T-cell (primary cell): ENCODE data around the gene LMF2. TPM values are rescaled to one million over a fixed set of nuclear protein-coding genes. Genes with fewer than 3 reads are reported as not detected.
A peak's percentile ranks its signal among the peaks of the same experiment; 100 is the strongest.

ENCODE experiments used
- ATAC-seq, 4 experiments: fragments of 200-7000 bp in 3 of 4; fragments of 150-1000 bp in 1 of 4; cut with Tn5 transposase; replicated peaks in 1 of 4; 1 replicate in 3 of 4; 2 replicates in 1 of 4; pipeline ENCODE4 v1.10.0; 2021; ENCODE audit warnings: moderate library complexity in 3 of 4, mild to moderate bottlenecking in 2 of 4, moderate number of reproducible peaks in 1 of 4
- CTCF ChIA-PET, 2 donors: fragments of 300-600 bp; sonication (Branson Sonifier 250); formaldehyde crosslinking; loops; one replicate each; lab custom pipeline; 2022; ENCODE audit warnings: antibody characterized with exemption in 2 of 2; lab: Charles Lee
- POLR2A ChIA-PET, 2 donors: fragments of 300-600 bp; sonication (Branson Sonifier 250); formaldehyde crosslinking; loops; one replicate each; lab custom pipeline; 2022; ENCODE audit warnings: antibody characterized with exemption in 2 of 2; lab: Charles Lee
- DNase-seq, 35 experiments: peaks; one replicate each; pipeline versions ENCODE4 v3.0.0 to v3.0.0-alpha.2; 2013 to 2023
- H3K27ac ChIP-seq: one replicate; pipeline ENCODE4 v1.5.1; 2013; ENCODE audit warnings: low read length
- H3K27me3 ChIP-seq, 2 experiments: replicated peaks in 1 of 2; 1 replicate in 1 of 2; 2 replicates in 1 of 2; pipeline versions ENCODE4 v1.6.1 to v1.7.0; 2013; ENCODE audit warnings: low read length in 1 of 2, mixed read lengths in 1 of 2; ENCODE audit not compliant: control insufficient read depth in 2 of 2, insufficient read depth in 2 of 2; ENCODE audit errors: extremely low read depth in 1 of 2
- H3K36me3 ChIP-seq, 2 donors: 1 replicate in 1 of 2; 2 replicates in 1 of 2; pipeline versions ENCODE4 v1.6.1 to v1.7.0; 2013; ENCODE audit warnings: low read length in 1 of 2; ENCODE audit not compliant: control insufficient read depth in 2 of 2, insufficient read depth in 1 of 2; ENCODE audit errors: extremely low read depth in 1 of 2
- H3K4me1 ChIP-seq, 2 experiments: 1 replicate in 1 of 2; 2 replicates in 1 of 2; pipeline versions ENCODE4 v1.6.1 to v1.7.0; 2013; ENCODE audit warnings: low read length in 2 of 2, mixed read lengths in 1 of 2; ENCODE audit not compliant: insufficient read depth in 2 of 2, control insufficient read depth in 1 of 2; ENCODE audit errors: extremely low read depth in 1 of 2
- H3K4me3 ChIP-seq, 2 donors: 1 replicate in 1 of 2; 2 replicates in 1 of 2; pipeline versions ENCODE4 v1.5.1 to v1.7.0; 2013; ENCODE audit warnings: mild to moderate bottlenecking in 2 of 2, low read length in 1 of 2, moderate library complexity in 1 of 2; ENCODE audit not compliant: control insufficient read depth in 1 of 2; ENCODE audit errors: extremely low read depth in 1 of 2
- H3K9me3 ChIP-seq: 2 replicates; pipeline ENCODE4 v1.7.0; 2013
- H3K27ac Mint-ChIP-seq, 2 donors: one replicate each; pipeline ENCODE4 v1.8.0; 2020 to 2021; ENCODE audit warnings: mild to moderate bottlenecking in 2 of 2, mixed read lengths in 2 of 2
- H3K27me3 Mint-ChIP-seq, 2 donors: one replicate each; pipeline ENCODE4 v1.8.0; 2021 to 2022; ENCODE audit warnings: mixed read lengths in 2 of 2
- H3K36me3 Mint-ChIP-seq: one replicate; pipeline ENCODE4 v1.8.0; 2021; ENCODE audit warnings: mixed read lengths
- H3K4me1 Mint-ChIP-seq, 3 donors: one replicate each; pipeline ENCODE4 v1.8.0; 2020 to 2022; ENCODE audit warnings: mixed read lengths in 3 of 3, mild to moderate bottlenecking in 1 of 3
- H3K4me3 Mint-ChIP-seq, 3 donors: one replicate each; pipeline ENCODE4 v1.8.0; 2020 to 2022; ENCODE audit warnings: mild to moderate bottlenecking in 3 of 3, mixed read lengths in 3 of 3, moderate library complexity in 3 of 3
- H3K9me3 Mint-ChIP-seq, 3 donors: one replicate each; pipeline ENCODE4 v1.8.0; 2020 to 2022; ENCODE audit warnings: mixed read lengths in 3 of 3
- WGBS: methylation state at CpG from one replicate; pipeline ENCODE4 v1.1.5; 2013; ENCODE audit warnings: missing lambda C conversion rate; ENCODE audit not compliant: insufficient coverage; 5-methylcytosine and 5-hydroxymethylcytosine counted together
- total RNA-seq, 35 experiments: library from RNA in 6 of 35; stranded (reverse) in 6 of 35; fragments of 120-200 nt in 1 of 35; gene quantifications; one replicate each; pipeline versions ENCODE4 v1.2.1 to v1.2.4 and lab custom pipeline; 2013 to 2026

The LMF2 gene
- total RNA-seq, 5 donors from 2014 or later (not counting 1 experiment from before 2014, with no cell fraction given): 90.5 to 188 (median 185) TPM

DNA sequence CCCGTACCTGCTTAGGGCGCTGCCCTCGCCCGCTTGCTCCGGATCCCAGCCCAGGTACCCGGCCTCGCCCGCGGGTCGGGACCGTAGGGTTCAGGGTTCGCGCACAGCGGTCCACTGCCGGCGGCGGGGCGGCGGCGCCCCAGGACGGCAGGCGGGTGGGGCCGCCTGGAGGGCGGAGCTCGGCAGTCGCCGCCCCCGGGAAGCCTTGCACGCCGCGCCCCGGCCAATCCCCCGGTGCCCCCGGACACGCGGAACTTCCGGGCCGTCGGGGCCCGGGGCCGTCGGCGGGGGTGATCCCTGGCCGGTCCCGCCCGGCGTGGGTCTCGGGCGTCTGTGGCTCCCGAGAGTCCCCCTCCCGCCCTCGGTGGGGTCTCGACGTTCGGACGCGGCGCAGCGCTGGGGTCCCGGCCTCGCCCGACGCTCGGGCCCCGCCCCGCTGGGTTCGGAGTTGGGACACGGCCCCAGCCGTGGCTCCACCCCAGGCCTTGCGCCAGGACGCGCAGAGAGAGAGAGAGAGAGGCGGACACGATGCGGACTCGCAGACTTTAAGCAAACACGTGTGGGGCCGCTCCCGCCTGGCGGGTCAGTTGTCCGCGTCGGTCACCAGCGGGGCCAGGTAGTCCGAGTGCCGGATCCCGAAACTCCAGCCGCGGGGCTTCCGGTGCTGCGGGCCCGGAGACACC, 22.5 kb upstream of the LMF2 start, which contains the start of gene TYMP:
TSS of gene TYMP (minus strand) at position 116 of the 683 bp plus-strand sequence. CDS start 303 bp downstream, outside the sequence.
- peak in 3 of 4 experiments; percentile 6 to 8 (median 6) for ATAC-seq
- Mint-ChIP-seq H3K4me1 (peaks cover 38 to 50% (median 48%) of the 10 kb centered on the region in 3 donors), H3K27ac (peak within 1 kb of the TSS; percentile 95), H3K27me3 (no peaks in the 10 kb centered on the region), H3K36me3 (no peaks in the 10 kb centered on the region), H3K4me3 (peak within 1 kb of the TSS; percentile 84 to 89 (median 87)), H3K9me3 (no peaks in the 10 kb centered on the region)
- Histone ChIP-seq H3K9me3 (no peaks in the 10 kb centered on the region), H3K27me3 (peaks cover 0 to 4% of the 10 kb centered on the region in 2 experiments), H3K27ac (peak within 1 kb of the TSS; percentile 97), H3K36me3 (no peaks in the 10 kb centered on the region), H3K4me1 (peaks cover 12 to 59% of the 10 kb centered on the region in 2 experiments), H3K4me3 (peak within 1 kb of the TSS; percentile 47 to 91)
- ChIA-PET POLR2A (interaction anchor here in 1 of 2 donors (0.6 kb wide), 1 partner anchor 9 kb away, joined by 4 read pairs; no protein-coding TSS in a partner anchor), CTCF (no interaction called here)
- DNase-seq: peak in 15 of 35 experiments; percentile 30 to 74 (median 48)
- under 1% methylated on average over 90 of the region's 92 CpGs for WGBS

DNA sequence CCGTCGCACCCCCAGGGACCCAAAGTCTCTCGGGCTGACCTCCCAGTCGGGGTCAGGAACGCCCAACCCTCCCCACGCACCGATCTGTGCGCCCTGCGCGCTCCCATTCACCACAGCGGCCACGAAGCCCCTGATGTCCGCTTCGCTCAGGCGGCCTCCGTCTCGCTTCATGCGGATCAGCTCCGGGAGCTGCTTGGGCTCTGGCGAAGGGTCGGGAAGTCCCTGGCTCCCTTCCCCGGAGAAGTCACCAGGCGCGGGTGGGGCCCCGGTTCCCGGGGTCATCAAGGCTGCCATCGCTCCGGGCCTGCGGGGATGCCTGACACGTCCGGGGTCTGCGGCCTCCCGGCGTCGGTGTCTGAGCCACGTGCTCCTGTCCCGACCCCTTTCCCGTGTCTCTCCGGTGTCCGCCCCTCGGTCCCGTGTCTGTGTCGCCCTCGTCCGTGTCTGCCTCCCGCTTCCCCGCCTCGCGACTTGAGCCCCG, 22.0 kb upstream of the LMF2 start:
- no peaks in the 10 kb centered on the region for H3K9me3 ChIP-seq
- peak overlapping the region; percentile 78 for H3K27ac ChIP-seq
- WGBS: 26% methylated on average over 50 of the region's 50 CpGs
- peaks cover 2% of the 10 kb centered on the region for H3K36me3 Mint-ChIP-seq
- peak overlapping the region; percentile 41 to 87 (median 68) for H3K4me3 Mint-ChIP-seq
- peak overlapping the region; percentile 66 for H3K27ac Mint-ChIP-seq
- ChIA-PET CTCF (no interaction called here), POLR2A (no interaction called here)
- H3K27me3 ChIP-seq: peaks cover 0 to 4% of the 10 kb centered on the region in 2 experiments
- H3K36me3 ChIP-seq: no peaks in the 10 kb centered on the region
- H3K9me3 Mint-ChIP-seq: no peaks in the 10 kb centered on the region
- H3K4me1 ChIP-seq: peaks cover 15 to 64% of the 10 kb centered on the region in 2 experiments
- H3K4me3 ChIP-seq: peak overlapping the region; percentile 47
- peaks cover 40 to 53% (median 50%) of the 10 kb centered on the region in 3 donors for H3K4me1 Mint-ChIP-seq
- ATAC-seq: no peak
- no peak for DNase-seq
- H3K27me3 Mint-ChIP-seq: no peaks in the 10 kb centered on the region

DNA sequence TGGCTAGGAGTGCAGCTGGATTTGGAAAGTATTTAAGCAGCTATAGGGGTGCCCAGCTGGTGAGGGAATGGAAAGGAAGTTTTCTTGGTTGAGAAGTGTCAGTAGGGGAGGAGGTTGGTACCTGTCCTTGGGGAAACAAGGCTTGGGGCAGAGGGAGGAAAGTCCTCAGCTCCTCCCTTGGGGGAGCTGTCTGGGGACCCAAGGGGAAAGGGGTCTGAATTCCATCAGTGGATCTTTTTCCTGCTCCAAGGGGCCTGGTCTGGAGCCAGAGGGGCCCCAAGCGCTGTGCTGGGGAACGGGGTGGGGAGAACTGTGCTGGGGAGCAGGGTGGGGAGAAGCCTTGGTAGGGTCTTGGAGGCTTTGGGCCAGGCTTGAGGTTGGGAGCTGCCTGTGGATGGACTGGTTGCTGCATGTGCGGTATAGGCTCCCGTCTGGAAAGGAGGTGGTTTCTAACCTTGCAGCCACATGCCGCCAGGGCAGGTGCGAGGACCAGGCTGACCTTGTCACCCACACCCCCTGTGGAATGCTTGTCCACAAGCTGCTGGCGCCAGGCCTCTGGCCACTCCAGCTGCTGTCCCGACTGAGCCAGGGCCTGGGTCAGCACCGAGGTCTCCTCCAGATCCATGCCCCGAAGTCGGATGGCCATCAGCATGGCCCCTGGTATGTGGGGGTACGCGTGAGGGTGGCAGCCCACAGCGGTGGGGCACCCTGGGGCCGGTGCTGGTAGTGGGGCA, 21.3 kb upstream of the LMF2 start:
- H3K4me1 Mint-ChIP-seq: peaks cover 38 to 49% (median 45%) of the 10 kb centered on the region in 3 donors
- ATAC-seq: no peak
- peaks cover 3% of the 10 kb centered on the region for H3K36me3 Mint-ChIP-seq
- no peaks in the 10 kb centered on the region for H3K27me3 Mint-ChIP-seq
- peak in 1 of 35 experiments; percentile 33 for DNase-seq
- Histone ChIP-seq H3K9me3 (no peaks in the 10 kb centered on the region), H3K4me1 (peaks cover 15 to 70% of the 10 kb centered on the region in 2 experiments), H3K4me3 (peak overlapping the region in 1 of 2 donors; percentile 47), H3K36me3 (peaks cover 0 to 3% of the 10 kb centered on the region in 2 donors), H3K27ac (peak overlapping the region; percentile 78), H3K27me3 (peaks cover 0 to 4% of the 10 kb centered on the region in 2 experiments)
- WGBS: 81% methylated on average over 14 of the region's 15 CpGs
- ChIA-PET CTCF (interaction anchor here in 1 of 2 donors (0.5 kb wide), 1 partner anchor 11 kb away, joined by 6 read pairs; no protein-coding TSS in a partner anchor), POLR2A (no interaction called here)
- no peaks in the 10 kb centered on the region for H3K9me3 Mint-ChIP-seq
- H3K4me3 Mint-ChIP-seq: peak overlapping the region; percentile 65 to 87 (median 76)
- peak overlapping the region; percentile 88 to 89 for H3K27ac Mint-ChIP-seq

DNA sequence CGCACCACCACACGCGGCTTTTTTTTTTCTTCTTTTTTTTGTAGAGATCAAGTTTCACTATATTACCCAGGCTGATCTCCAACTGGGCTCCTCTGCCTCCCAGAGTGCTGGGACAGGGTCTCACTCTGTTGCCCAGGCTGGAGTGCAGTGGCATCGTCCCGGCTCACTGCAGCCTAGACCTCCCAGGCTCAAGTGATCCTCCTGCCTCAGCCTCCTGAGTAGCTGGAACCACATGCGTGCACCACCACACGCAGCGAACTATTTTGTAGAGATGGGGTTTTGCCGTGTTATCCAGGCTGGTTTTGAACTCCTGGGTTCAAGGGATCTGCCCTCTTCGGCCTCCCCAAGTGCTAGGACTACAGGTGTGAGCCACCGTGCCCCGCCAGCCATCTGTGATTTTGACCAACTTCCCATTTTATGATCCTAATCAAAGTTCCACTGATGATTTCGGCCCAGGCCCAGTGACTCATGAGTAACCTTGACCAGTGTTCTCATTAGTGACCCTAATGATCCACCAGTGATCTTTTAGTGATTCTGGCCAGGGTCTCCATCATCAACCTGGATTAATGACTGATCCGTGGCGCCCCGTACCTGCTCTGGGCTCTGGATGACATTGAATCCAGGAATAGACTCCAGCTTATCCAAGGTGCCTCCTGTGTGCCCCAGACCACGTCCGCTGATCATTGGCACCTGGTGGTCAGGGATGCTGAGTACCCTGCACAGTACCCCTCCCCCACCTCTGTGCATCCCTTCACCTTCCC, 20.6 kb upstream of the LMF2 start:
- no peaks in the 10 kb centered on the region for H3K9me3 ChIP-seq
- H3K36me3 Mint-ChIP-seq: peaks cover 3% of the 10 kb centered on the region
- ATAC-seq (no peak), DNase-seq (no peak)
- peak overlapping the region; percentile 93 for H3K27ac ChIP-seq
- peaks cover 0 to 4% of the 10 kb centered on the region in 2 experiments for H3K27me3 ChIP-seq
- H3K27me3 Mint-ChIP-seq: no peaks in the 10 kb centered on the region
- H3K27ac Mint-ChIP-seq: peak overlapping the region; percentile 88 to 89
- WGBS: 97% methylated on average over 15 of the region's 18 CpGs
- no peaks in the 10 kb centered on the region for H3K9me3 Mint-ChIP-seq
- peaks cover 6 to 11% of the 10 kb centered on the region in 2 donors for H3K36me3 ChIP-seq
- H3K4me1 ChIP-seq: peaks cover 15 to 72% of the 10 kb centered on the region in 2 experiments
- CTCF ChIA-PET: interaction anchor here in 1 of 2 donors (0.5 kb wide), 1 partner anchor 12 kb away, joined by 6 read pairs; no protein-coding TSS in a partner anchor
- POLR2A ChIA-PET: no interaction called here
- peaks cover 34 to 42% (median 39%) of the 10 kb centered on the region in 3 donors for H3K4me1 Mint-ChIP-seq
- H3K4me3 Mint-ChIP-seq: peak overlapping the region; percentile 65 to 87 (median 76)
- no peak overlapping the region for H3K4me3 ChIP-seq

DNA sequence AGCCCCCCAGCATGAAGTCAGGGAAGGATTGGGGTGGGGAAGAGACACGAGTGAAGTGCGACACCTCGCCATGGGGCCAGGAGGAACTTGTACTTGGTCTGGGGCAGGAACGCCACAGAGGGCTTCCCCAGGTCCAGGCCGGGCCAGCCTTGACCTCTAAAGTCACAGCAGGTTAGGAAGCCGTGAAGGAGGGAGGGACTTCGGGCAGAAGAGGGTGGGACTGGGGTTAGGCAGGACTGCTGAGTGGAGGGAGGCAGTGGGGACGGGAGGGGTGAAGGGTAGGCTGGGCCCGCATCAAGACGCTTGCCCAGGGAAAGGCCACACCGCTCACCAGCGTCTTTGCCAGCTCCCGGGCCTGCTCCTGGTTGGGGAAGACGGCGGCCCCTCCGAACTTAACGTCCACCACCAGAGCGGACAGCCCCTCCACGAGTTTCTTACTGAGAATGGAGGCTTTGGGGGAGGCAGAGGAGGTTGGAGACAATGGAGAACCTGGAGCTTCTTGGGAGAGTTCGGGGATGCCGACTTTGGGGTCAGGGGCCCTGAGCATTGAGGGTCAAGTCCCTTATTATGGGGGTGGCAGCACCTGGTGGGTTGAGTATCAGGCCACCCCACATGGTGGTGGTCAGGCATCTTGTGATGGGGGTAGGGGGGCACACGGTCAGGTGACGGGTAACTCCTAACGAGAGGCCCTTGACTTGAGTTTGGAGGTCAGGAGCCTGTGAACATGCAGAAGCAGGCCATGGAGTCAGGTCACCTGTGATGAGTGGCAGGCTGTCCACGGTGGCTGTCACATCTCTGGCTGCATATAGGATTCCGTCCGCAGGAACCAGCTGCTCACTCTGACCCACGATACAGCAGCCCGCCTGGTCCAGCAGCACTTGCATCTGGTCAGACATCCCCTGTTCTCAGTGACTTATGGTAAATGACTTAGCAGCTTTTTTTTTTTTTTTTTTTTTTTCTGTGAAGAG, 19.6 kb upstream of the LMF2 start:
- ATAC-seq (no peak), DNase-seq (peak in 7 of 35 experiments; percentile 31 to 46 (median 35))
- Histone ChIP-seq H3K27ac (peak overlapping the region; percentile 93), H3K27me3 (peaks cover 0 to 4% of the 10 kb centered on the region in 2 experiments), H3K4me3 (peak overlapping the region; percentile 42 to 66), H3K4me1 (peaks cover 15 to 67% of the 10 kb centered on the region in 2 experiments), H3K36me3 (peaks cover 10 to 20% of the 10 kb centered on the region in 2 donors), H3K9me3 (no peaks in the 10 kb centered on the region)
- Mint-ChIP-seq H3K27ac (peak overlapping the region; percentile 88 to 89), H3K27me3 (no peaks in the 10 kb centered on the region), H3K4me1 (peaks cover 28 to 35% (median 32%) of the 10 kb centered on the region in 3 donors), H3K9me3 (no peaks in the 10 kb centered on the region), H3K36me3 (peaks cover 3% of the 10 kb centered on the region), H3K4me3 (peak overlapping the region; percentile 65 to 87 (median 76))
- ChIA-PET CTCF (interaction anchor here in 1 of 2 donors (1.7 kb wide), 1 partner anchor 18 kb away, joined by 15 read pairs; the partner anchor contains the start of gene KLHDC7B), POLR2A (interaction anchor here (0.5 to 0.6 kb wide), 3 partner anchors 11 to 283 kb away, joined by 3 to 6 read pairs (median 4); no protein-coding TSS in a partner anchor)
- WGBS: 29% methylated on average over 21 of the region's 29 CpGs
